Measurements from ENCODE around the gene CASP10.
"Not testable (repeated sequence)": the region's sequence is repeated elsewhere in the genome, so short reads cannot be mapped to it uniquely, and the experiment has no call there.

Gene CASP10

GRCh38 chr2:201182650-201183364 is at the start of gene CASP10:
CASP10 (plus strand) TSS chr2:201183141; CDS start chr2:201185778, 2,637 bp downstream.
- in situ Hi-C loops (cut with MboI; ENCODE audit: low sequenced_read_pairs), result no loop called here

- in situ Hi-C loops (cut with MboI; ENCODE audit: low sequenced_read_pairs), result no loop called here
These were observed 47.6 kb upstream of the CASP10 start for GRCh38 chr2:201135386-201135785.

GRCh38 chr2:201136889-201137321 is 46.0 kb upstream of the CASP10 start:
- in situ Hi-C loops (cut with MboI; ENCODE audit: low sequenced_read_pairs), result no loop called here

GRCh38 chr2:201137505-201138400 is 45.2 kb upstream of the CASP10 start:
- in situ Hi-C loops (cut with MboI; ENCODE audit: low sequenced_read_pairs), result no loop called here

- in situ Hi-C loops (cut with MboI; ENCODE audit: low sequenced_read_pairs), result no loop called here
These were observed 44.5 kb upstream of the CASP10 start for GRCh38 chr2:201138401-201138970.

- in situ Hi-C loops (cut with MboI; ENCODE audit: low sequenced_read_pairs), result not testable (repeated sequence)
These were observed 43.8 kb upstream of the CASP10 start for GRCh38 chr2:201138986-201139781.

GRCh38 chr2:201139836-201140604 is 42.9 kb upstream of the CASP10 start:
- in situ Hi-C loops (cut with MboI; ENCODE audit: low sequenced_read_pairs), result no loop called here

GRCh38 chr2:201144101-201145051 is 38.6 kb upstream of the CASP10 start:
- in situ Hi-C loops (cut with MboI; ENCODE audit: low sequenced_read_pairs), result no loop called here

GRCh38 chr2:201148434-201148990 is 34.4 kb upstream of the CASP10 start:
- in situ Hi-C loops (cut with MboI; ENCODE audit: low sequenced_read_pairs), result no loop called here

GRCh38 chr2:201149064-201149820 is 33.7 kb upstream of the CASP10 start:
- in situ Hi-C loops (cut with MboI; ENCODE audit: low sequenced_read_pairs), result no loop called here

GRCh38 chr2:201149821-201150165 is 33.1 kb upstream of the CASP10 start:
- in situ Hi-C loops (cut with MboI; ENCODE audit: low sequenced_read_pairs), result not testable (repeated sequence)

GRCh38 chr2:201150454-201151020 is 32.4 kb upstream of the CASP10 start:
- in situ Hi-C loops (cut with MboI; ENCODE audit: low sequenced_read_pairs), result no loop called here

- in situ Hi-C loops (cut with MboI; ENCODE audit: low sequenced_read_pairs), result no loop called here
These were observed 31.6 kb upstream of the CASP10 start for GRCh38 chr2:201151127-201151981.

- in situ Hi-C loops (cut with MboI; ENCODE audit: low sequenced_read_pairs), result no loop called here
These were observed 30.4 kb upstream of the CASP10 start for GRCh38 chr2:201152517-201152916.

GRCh38 chr2:201152999-201153815 is 29.7 kb upstream of the CASP10 start:
- in situ Hi-C loops (cut with MboI; ENCODE audit: low sequenced_read_pairs), result no loop called here

All from hTERT RPE-1 (cell line).